Activated naive CD4-positive, alpha-beta T cell treated with anti-CD3 and anti-CD28 coated beads, Interleukin-2, amount 50 U/mL, for 16 hours (primary cell): ENCODE measurements around the gene HACE1.

ENCODE experiments used
- DNase-seq: peaks from one replicate; pipeline ENCODE4 v3.0.0-alpha.2; 2020

HACE1 gene

DNA sequence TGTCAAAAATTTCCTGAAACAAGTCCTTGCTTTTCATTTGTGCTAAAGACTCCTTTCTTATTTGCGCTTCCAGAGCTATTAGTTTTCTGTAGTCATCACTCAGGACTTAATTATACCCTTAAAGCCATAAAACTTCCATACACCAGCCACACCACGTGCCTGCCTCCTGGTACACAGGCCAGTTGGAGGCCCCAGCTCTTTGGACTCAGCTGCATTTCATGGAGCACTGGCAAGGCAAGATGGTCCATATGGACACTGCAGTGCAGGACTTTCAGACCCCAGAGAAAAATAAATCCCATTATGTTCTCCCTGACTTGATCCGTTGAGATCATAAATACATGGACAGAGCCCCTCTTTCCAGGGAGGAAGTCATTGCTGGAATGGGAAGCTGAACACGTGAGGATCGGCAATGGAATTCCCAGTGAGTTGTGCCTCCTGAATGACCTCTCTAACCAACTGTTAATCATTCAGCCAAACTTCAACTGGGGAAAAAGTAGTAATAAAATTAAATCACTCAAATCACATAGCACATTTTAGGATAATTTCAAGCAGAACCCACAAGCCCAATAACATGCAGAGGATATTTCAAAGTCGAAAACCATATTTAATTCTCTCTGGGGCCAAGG is 173.1 kb downstream of the HACE1 start:
- no peak for DNase-seq

DNA sequence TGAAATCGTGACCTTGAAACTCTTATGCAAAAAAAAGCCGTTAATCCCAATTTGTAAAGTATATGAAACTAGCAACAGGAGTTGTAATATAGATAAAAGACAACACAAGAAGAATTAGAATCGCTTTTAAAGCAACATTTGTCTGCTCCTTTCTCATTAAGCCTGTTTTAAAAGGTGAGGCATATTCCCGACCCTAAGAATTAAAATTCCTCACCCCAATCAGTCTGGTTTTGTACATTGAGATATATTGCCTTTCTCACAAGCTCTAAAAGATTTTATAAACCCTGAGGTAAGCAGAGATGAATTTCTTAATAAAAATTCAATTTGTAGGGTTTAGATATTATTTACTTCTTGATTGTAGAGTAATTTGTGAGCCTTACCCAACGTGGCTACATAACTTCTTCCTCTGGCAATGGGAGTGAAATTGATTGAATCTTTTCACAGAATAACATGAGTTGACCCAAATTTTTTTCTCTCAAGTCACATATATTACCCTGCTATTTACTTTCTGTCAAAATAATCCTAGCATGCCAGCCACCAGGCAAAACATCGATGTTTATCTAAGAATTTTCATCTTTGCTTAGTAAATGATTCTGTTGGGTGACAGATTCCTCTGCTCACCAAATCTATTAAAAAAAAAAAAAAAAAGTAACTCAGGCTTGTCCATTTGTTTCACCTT is 173.7 kb downstream of the HACE1 start:
- DNase-seq, result no peak

DNA sequence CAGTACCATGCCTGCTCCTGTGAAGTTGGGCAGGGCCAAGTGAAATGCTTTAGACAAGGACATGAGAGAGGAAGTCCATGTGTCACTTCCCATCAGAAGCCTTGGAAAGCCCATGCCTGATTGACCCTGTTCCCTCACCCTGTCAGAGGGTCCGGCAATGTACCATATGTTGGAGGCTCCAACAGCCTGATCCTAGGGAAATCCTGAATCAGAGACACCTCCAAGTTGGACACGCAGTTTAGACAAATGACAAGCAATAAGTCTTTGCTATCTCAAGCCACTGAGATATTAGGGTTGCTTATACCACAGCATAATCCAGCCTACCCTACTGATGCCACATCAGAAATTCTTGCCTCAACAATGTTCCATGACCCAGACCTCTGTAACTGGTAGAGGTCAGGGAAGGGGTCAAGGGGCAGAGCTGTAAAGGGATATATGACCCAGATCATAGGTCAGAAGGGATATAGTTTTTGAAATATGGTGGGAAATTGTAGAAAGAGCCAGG is 174.8 kb downstream of the HACE1 start:
- no peak for DNase-seq

DNA sequence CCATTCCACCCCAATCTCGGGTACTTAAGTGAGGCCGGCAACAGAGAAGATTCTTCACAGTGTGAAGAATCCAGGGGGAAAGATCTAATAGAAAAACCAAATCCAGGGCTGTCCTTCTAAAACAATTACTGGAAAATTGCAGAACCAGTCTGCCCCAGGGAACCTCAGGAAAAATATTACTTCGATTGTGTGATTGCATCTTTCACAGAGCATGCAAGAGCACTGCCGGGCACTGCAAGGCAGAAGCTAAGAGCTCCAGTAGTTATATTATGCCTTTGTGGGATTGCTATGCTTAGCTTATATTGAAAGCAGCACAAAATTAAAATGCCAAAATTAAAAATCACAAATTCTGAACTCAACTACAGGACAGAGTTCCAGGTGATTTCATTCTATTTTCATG is 175.9 kb downstream of the HACE1 start:
- DNase-seq, result no peak

DNA sequence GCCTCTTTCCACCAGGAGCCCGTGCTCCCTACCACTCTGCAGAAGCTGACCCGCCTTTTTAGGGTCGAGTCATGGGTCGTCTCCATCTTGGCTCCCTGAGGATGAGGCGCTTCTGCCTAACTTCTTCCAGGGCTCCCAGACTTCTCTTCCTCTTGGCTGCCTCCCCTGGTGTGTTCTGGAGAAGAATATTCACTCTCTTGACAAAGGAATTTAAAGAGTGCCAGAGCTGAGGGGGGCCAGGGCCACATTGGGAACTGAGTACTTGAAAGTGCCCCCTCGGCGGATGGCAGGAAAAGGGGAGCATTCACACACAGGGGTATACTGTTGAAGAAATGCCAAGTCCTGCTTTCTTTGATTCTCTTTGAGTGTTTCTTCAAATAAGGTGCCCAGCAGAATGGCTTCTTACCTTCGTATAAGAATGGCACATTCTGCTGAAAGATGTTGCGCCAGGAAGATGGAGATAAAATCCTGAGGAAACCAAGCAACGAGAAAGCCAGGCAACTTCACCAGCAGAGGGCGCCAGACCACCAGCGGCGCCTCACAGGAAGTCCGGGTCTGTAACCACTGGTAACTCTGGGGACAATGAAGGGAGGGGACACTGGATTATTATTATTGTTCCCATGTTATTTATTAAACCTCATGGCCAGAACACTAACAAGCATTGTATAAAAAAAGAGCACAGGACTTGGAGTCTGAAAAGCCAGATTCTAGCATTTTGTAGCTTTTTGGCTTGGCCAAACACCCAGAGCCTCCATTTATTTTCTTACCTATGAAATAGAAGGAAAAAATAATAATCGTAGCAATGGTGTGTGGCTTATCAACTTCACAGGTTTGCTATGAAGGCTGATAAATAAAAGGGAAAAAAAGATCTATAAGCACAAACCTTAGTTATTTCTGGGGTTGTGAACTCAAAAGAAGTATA is 176.7 kb downstream of the HACE1 start:
- peak; percentile 69 for DNase-seq

DNA sequence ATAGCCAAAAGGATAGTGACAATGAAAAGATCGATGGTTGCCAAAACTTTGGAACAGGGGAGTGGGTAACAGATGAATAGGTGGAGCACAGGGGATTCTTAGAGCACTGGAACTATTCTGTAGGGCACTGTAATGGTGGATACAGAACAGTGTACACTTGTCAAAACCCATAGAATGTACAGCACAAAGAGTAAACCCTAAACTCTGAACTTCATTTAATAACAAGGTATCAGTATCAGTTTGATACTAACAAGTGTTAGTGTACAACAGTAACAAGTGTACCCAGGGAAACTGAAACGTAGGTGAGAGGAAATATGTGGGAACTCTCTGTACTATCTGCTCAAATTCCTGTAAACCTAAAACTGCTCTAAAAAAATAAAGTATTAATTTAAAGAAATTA is 179.2 kb downstream of the HACE1 start:
- no peak for DNase-seq

DNA sequence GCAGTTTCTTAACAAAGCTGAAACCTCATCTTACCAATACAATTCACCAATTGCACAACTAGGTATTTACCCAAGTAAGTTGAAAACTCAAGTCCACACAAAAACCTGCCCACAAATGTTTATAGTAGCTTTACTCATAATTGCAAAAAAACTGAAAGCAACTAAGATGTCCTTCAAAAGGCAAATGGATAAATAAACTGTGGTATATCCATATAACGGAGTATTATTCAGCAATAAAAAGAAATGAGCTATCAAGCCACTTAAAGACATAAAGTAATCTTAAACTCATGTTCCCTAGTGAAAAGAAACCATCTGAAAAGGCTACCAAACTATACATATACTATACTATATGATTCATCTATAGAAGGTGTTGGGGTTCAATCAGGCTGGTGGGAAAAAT is 179.7 kb downstream of the HACE1 start:
- no peak for DNase-seq
